ENCODE measurements around the gene CCDC28A. TPM values are rescaled to one million over a fixed set of nuclear protein-coding genes. Genes with fewer than 3 reads are reported as not detected.
A peak's percentile ranks its signal among the peaks of the same experiment; 100 is the strongest.

Gene CCDC28A
- total RNA-seq, 2 experiments from 2014 or later, result 17.9 to 18.8 TPM

DNA sequence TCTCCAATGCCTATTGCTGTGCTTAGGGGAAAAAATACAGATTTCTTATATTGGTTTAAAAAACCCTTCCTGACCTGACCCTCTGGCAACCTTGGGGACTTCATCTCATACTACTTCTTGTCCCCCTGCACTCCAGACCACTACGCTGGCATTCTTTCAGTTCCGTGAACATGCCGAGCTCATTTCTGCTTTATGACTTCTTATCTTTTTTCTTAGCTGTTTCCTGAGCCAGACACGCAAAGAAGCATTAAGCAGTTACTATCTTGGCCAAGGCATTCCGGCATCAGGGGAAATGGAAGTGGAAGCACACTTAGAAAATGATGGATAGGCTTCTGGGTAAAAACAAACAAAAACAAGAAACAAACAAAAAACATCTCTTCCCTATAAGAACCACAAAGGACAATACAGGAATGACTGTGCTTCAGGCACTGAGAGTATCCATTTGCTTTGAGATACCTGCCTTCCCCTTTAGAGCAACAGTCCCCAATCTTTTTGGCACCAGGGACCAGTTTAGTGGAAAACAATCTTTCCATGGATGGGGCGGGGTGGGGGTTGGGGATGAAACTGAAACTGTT, 4.4 kb upstream of the CCDC28A start:
- no peaks in the 10 kb centered on the region for H3K36me3 Mint-ChIP-seq
- ChIA-PET CTCF (interaction anchor here (1.1 to 11.0 kb wide), 4 partner anchors 77 to 221 kb away, joined by 3 to 227 read pairs (median 4); no protein-coding TSS in a partner anchor), POLR2A (no interaction called here)
- H3K4me3 Mint-ChIP-seq, result no peak overlapping the region
- peaks cover 21% of the 10 kb centered on the region for H3K4me1 Mint-ChIP-seq (ENCODE audit: low read depth)
- H3K27ac Mint-ChIP-seq, result no peak overlapping the region
- no peak for DNase-seq
- intact Hi-C loops (cut with micrococcal nuclease), result no loop called here
- no peaks in the 10 kb centered on the region for H3K27me3 Mint-ChIP-seq
- H3K9me3 Mint-ChIP-seq, result no peaks in the 10 kb centered on the region

DNA sequence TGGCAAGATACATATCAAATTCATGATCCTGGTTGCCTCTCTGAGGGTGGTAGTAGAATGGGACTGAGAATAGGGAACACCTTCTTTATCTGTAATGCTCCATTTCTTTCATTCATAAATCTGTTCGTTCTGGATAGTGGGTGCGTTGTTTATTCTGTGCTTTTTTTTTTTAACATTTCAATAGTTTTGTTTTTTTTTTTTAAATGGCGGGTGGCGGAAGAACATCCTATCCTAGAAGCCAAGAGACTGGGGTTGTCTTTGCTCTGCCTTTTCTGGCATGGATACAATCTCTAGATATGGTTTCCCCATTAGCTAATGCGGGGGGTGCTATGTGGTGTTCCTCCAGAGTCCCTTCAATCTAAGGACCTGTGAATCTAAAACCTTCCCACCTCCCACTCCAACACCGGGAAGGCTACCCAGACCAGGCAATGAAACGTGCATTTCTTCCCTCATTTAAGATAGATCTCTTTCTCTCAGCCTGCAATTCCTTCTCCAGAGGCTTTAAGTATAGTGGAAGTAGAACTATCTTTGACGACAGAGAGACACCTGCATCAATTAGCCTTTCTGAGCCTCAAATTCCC, 883 bp upstream of the CCDC28A start:
- H3K9me3 Mint-ChIP-seq, result no peaks in the 10 kb centered on the region
- intact Hi-C loops (cut with micrococcal nuclease), result loop anchor here (1.0 to 2.0 kb wide), 7 partner anchors 14 to 388 kb away; partner anchors contain the start of genes ABRACL and HEBP2
- no peak for DNase-seq
- peak overlapping the region; percentile 99 for H3K27ac Mint-ChIP-seq
- no peaks in the 10 kb centered on the region for H3K36me3 Mint-ChIP-seq
- peaks cover 24% of the 10 kb centered on the region for H3K4me1 Mint-ChIP-seq (ENCODE audit: low read depth)
- ChIA-PET POLR2A (interaction anchor here (0.8 kb wide), 1 partner anchor 602 kb away, joined by 3 read pairs; the partner anchor contains the start of gene CITED2), CTCF (interaction anchor here (0.6 to 11.0 kb wide), 6 partner anchors 185 to 621 kb away, joined by 3 to 227 read pairs (median 4); no protein-coding TSS in a partner anchor)
- H3K4me3 Mint-ChIP-seq, result peak overlapping the region; percentile 97
- H3K27me3 Mint-ChIP-seq, result no peaks in the 10 kb centered on the region

DNA sequence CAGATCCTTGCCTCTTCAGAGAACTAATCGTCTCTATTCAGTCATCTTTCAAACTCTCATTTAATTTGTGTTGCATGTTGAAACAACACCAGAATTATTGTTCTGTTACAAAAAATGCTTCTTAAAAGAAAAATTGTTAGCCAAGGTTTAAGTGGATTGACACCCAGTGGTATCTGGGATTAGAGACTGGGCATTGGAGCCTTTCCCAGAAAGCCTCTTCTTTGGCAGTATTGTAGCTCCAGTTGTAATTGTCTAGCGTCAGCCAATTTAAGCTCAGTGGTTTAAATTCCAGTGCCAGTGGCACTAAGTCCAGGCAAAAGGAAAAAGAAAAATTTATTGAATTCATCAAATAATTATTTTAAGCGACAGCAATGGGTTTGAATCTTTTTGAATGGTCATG, 801 bp downstream of the CCDC28A start:
- CTCF ChIA-PET, result no interaction called here
- POLR2A ChIA-PET, result no interaction called here
- H3K4me3 Mint-ChIP-seq, result peak overlapping the region; percentile 97
- peak overlapping the region; percentile 99 for H3K27ac Mint-ChIP-seq
- DNase-seq, result no peak
- no peaks in the 10 kb centered on the region for H3K9me3 Mint-ChIP-seq
- intact Hi-C loops (cut with micrococcal nuclease), result no loop called here
- H3K27me3 Mint-ChIP-seq, result no peaks in the 10 kb centered on the region
- H3K36me3 Mint-ChIP-seq, result peaks cover 4% of the 10 kb centered on the region
- H3K4me1 Mint-ChIP-seq (ENCODE audit: low read depth), result peaks cover 17% of the 10 kb centered on the region

DNA sequence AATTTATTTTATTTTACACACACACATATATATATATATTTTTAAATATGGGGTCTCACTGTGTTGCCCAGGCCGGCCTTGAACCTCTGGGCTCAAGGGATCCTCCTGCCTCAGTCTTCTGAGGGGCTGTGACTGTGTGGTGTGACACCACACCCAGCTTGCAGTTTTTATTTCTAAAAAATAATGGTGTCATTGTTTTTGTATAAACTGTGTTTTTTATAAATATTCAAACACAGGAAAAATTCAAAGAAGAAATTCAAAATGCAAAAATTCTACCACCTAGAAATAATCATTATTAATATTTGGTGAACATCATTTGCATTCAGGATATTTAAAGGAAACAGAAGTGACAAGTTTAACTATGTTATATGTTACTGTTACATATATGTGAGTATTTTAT, 3.1 kb downstream of the CCDC28A start:
- DNase-seq, result no peak
- ChIA-PET CTCF (interaction anchor here (1.1 kb wide), 1 partner anchor 188 kb away, joined by 3 read pairs; no protein-coding TSS in a partner anchor), POLR2A (no interaction called here)
- H3K9me3 Mint-ChIP-seq, result no peaks in the 10 kb centered on the region
- intact Hi-C loops (cut with micrococcal nuclease), result no loop called here
- H3K27ac Mint-ChIP-seq, result no peak overlapping the region
- H3K27me3 Mint-ChIP-seq, result no peaks in the 10 kb centered on the region
- H3K4me1 Mint-ChIP-seq (ENCODE audit: low read depth), result peaks cover 16% of the 10 kb centered on the region
- H3K36me3 Mint-ChIP-seq, result peaks cover 9% of the 10 kb centered on the region
- no peak overlapping the region for H3K4me3 Mint-ChIP-seq

DNA sequence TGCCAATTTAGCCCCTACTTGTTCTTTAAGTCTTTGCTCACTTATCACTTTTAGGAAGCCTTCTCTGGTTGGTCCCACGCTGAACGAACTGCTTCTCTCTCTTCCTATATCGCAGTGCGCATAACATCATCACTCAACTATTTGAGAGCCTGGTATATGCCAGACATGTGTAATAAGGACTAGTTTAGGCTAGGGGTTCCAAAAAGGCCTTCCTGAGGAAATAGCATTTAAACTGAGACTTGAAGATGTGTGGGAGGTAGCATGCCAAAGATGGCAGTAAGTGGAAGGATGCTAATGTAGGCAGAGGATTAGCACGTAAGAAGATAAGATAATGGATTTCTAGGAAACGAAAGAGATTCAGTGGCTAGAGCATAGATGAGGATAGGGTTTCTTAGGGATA, 4.8 kb downstream of the CCDC28A start:
- H3K36me3 Mint-ChIP-seq, result peaks cover 15% of the 10 kb centered on the region
- no peaks in the 10 kb centered on the region for H3K9me3 Mint-ChIP-seq
- no peak for DNase-seq
- POLR2A ChIA-PET, result no interaction called here
- no peaks in the 10 kb centered on the region for H3K27me3 Mint-ChIP-seq
- intact Hi-C loops (cut with micrococcal nuclease), result no loop called here
- CTCF ChIA-PET, result interaction anchor here (0.6 kb wide), 1 partner anchor 207 kb away, joined by 4 read pairs; no protein-coding TSS in a partner anchor
- no peak overlapping the region for H3K4me3 Mint-ChIP-seq
- H3K4me1 Mint-ChIP-seq (ENCODE audit: low read depth), result peaks cover 9% of the 10 kb centered on the region
- no peak overlapping the region for H3K27ac Mint-ChIP-seq

DNA sequence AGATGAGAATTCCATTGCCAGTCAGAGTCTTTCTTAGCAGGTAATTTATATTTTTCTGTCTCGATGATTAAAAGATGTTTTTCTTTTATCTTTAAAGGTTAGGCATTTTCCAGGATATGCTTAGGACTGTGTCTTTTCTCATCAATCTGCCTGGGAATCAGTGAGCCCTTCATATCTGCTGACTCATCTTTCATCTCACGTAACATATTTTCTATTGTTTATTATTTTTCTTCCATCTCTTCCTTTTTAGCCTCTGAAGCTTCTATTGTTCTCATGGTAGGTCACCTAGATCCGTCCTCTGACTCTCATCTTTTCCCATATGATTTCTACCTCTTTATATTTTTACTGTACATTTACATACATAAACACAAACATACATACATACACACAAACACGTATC, 8.7 kb downstream of the CCDC28A start:
- H3K36me3 Mint-ChIP-seq, result peaks cover 20% of the 10 kb centered on the region
- CTCF ChIA-PET, result no interaction called here

DNA sequence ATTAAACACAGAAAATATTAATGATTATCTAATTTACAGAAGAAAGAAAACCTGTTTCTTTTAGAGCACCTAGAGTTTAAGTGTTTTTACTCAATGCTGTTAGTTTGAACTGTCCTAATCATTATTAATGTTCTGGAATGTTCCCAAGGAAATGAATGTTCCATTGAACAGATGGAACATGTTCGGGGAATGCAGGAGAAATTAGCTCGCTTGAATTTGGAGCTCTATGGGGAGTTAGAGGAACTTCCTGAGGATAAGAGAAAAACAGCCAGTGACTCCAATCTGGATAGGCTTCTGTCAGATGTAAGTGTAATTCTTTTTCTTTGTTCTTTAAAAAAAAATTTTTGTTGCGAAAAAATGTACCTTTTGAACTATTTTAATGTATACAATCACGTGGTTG, 11.5 kb downstream of the CCDC28A start:
- no peaks in the 10 kb centered on the region for H3K9me3 Mint-ChIP-seq
- peaks cover 6% of the 10 kb centered on the region for H3K4me1 Mint-ChIP-seq (ENCODE audit: low read depth)
- H3K27me3 Mint-ChIP-seq, result no peaks in the 10 kb centered on the region
- ChIA-PET POLR2A (no interaction called here), CTCF (no interaction called here)
- intact Hi-C loops (cut with micrococcal nuclease), result no loop called here
- H3K36me3 Mint-ChIP-seq, result peaks cover 25% of the 10 kb centered on the region
- no peak overlapping the region for H3K4me3 Mint-ChIP-seq
- DNase-seq, result no peak
- H3K27ac Mint-ChIP-seq, result no peak overlapping the region

More for the DNA sequence above, 8.7 kb downstream of the CCDC28A start:
- Mint-ChIP-seq H3K27ac (peak overlapping the region; percentile 36), H3K9me3 (no peaks in the 10 kb centered on the region), H3K4me3 (no peak overlapping the region), H3K4me1 (ENCODE audit: low read depth) (peaks cover 7% of the 10 kb centered on the region), H3K27me3 (no peaks in the 10 kb centered on the region)
- POLR2A ChIA-PET, result interaction anchor here (0.6 kb wide), 1 partner anchor 10 kb away, joined by 4 read pairs; no protein-coding TSS in a partner anchor
- intact Hi-C loops (cut with micrococcal nuclease), result no loop called here
- DNase-seq, result no peak

DNA sequence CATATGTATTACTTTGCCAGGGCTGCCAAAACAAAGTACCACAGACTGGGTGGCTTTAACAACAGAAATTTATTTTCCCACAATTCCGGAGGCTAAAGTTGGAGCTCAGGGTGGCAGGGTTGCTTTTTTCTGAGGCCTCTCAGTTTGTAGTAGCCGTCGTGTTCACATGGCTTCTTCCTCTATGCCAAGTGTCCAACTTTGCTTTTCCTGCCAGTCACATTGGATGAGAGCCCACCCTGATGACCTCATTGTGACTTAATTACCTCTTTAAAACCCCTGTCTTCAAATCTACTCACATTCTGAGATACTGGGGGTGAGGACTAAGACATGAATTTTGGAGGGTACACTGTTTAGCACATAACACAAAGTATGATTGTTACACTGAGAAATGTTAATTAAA, 12.4 kb downstream of the CCDC28A start:
- no peak overlapping the region for H3K27ac Mint-ChIP-seq
- H3K4me3 Mint-ChIP-seq, result no peak overlapping the region
- H3K9me3 Mint-ChIP-seq, result no peaks in the 10 kb centered on the region
- no peak for DNase-seq
- H3K4me1 Mint-ChIP-seq (ENCODE audit: low read depth), result peaks cover 6% of the 10 kb centered on the region
- ChIA-PET POLR2A (no interaction called here), CTCF (no interaction called here)
- H3K27me3 Mint-ChIP-seq, result no peaks in the 10 kb centered on the region
- intact Hi-C loops (cut with micrococcal nuclease), result loop anchor here (1.0 kb wide), 1 partner anchor 13 kb away; the partner anchor contains the start of gene CCDC28A
- peaks cover 27% of the 10 kb centered on the region for H3K36me3 Mint-ChIP-seq

DNA sequence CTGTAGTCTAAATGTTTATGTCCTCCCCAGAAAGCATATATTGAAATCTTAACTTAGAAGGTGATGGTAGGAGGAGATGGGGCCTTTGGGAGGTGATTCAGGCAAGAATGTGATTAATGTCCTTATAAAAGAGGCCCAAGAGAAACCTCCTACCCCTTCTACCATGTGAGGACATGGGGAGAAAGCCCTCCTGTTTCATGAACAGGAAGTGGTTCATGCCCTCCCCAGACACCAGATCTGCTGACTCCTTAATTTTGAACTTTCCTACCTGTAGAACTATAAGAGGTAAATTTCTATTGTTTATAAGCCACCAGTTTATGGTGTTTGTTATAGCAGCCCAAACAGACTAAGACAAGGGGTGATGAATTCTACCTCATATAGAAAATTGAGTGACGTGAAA, 13.6 kb downstream of the CCDC28A start:
- no peak for DNase-seq
- ChIA-PET CTCF (interaction anchor here (0.6 kb wide), 1 partner anchor 74 kb away, joined by 3 read pairs; no protein-coding TSS in a partner anchor), POLR2A (no interaction called here)
- Mint-ChIP-seq H3K4me3 (no peak overlapping the region), H3K36me3 (peaks cover 28% of the 10 kb centered on the region), H3K9me3 (no peaks in the 10 kb centered on the region), H3K27me3 (no peaks in the 10 kb centered on the region), H3K27ac (no peak overlapping the region), H3K4me1 (ENCODE audit: low read depth) (peaks cover 5% of the 10 kb centered on the region)
- intact Hi-C loops (cut with micrococcal nuclease), result no loop called here

DNA sequence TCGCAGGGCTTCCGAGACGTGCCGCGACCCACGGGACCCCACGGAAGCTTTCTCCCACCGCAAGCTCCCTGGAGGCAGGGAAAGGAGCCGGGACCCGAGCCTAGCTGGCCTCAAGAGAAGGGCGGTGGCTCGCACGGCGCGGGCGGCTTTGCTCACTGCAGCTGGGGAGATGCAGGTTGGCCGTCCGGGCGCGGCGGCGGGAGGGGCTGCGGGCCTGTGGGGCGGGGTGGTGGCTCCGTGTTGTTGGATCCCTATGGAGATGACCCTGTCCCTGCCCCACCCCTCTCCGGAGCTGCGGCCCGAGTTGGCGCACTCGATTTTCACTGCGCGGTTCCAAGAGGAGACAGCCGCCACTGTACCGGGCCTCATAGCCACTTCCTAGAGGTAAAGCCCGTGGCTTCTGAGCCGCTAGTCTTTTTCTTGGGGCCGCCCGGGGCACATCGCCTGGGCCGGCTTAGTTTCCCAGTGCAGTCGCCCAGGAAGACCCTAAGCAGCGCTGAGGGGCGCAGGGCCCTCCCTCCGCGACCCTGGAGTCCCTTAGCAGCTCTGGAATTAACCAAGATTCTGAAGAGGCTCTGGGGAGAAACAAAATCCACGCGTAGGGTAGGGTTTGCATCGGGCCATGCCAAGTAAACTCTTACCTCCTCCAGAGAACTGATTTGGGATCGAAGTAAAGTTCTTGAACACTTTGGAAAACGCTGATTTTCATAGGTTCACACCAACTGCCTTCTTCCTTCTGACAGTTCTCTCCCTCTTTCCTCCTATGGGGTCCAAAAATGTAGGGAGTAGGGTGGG, 22.4 kb downstream of the CCDC28A start, which contains the start of gene ECT2L:
ECT2L (plus strand) TSS at position 279 of the 795 bp plus-strand sequence. CDS start 17,188 bp downstream, outside the sequence.
- intact Hi-C loops (cut with micrococcal nuclease), result no loop called here
- ChIA-PET CTCF (no interaction called here), POLR2A (interaction anchor here (0.6 kb wide), 1 partner anchor 210 kb away, joined by 3 read pairs; no protein-coding TSS in a partner anchor)
- Mint-ChIP-seq H3K9me3 (no peaks in the 10 kb centered on the region), H3K27ac (no peak within 1 kb of the TSS), H3K27me3 (peaks cover 8% of the 10 kb centered on the region), H3K4me1 (ENCODE audit: low read depth) (no peaks in the 10 kb centered on the region), H3K4me3 (no peak within 1 kb of the TSS), H3K36me3 (peaks cover 9% of the 10 kb centered on the region)
- no peak for DNase-seq

DNA sequence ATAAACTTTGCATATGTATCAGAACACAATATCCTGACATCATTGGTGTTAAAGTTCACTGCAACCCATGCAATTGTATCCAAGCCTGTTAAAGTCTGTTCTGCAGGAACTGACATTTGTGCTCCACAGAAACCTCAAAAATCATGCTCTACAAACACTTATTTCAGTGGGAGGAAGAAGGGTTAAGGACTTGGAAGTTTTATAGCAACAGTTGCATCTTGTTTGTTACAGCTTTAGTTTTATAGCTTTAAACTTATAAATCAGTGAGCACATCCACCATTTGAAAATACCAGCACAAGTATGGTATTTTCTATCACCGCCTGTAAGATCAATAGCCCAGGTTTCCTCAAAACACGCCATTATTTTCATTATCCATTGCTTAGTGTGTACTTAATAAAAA, 23.2 kb downstream of the CCDC28A start:
- Mint-ChIP-seq H3K27ac (no peak overlapping the region), H3K36me3 (peaks cover 3% of the 10 kb centered on the region), H3K27me3 (peaks cover 8% of the 10 kb centered on the region), H3K9me3 (no peaks in the 10 kb centered on the region), H3K4me1 (ENCODE audit: low read depth) (no peaks in the 10 kb centered on the region), H3K4me3 (no peak overlapping the region)
- no peak for DNase-seq
- POLR2A ChIA-PET, result interaction anchor here (0.6 kb wide), 1 partner anchor 211 kb away, joined by 3 read pairs; no protein-coding TSS in a partner anchor
- CTCF ChIA-PET, result no interaction called here
- intact Hi-C loops (cut with micrococcal nuclease), result no loop called here

DNA sequence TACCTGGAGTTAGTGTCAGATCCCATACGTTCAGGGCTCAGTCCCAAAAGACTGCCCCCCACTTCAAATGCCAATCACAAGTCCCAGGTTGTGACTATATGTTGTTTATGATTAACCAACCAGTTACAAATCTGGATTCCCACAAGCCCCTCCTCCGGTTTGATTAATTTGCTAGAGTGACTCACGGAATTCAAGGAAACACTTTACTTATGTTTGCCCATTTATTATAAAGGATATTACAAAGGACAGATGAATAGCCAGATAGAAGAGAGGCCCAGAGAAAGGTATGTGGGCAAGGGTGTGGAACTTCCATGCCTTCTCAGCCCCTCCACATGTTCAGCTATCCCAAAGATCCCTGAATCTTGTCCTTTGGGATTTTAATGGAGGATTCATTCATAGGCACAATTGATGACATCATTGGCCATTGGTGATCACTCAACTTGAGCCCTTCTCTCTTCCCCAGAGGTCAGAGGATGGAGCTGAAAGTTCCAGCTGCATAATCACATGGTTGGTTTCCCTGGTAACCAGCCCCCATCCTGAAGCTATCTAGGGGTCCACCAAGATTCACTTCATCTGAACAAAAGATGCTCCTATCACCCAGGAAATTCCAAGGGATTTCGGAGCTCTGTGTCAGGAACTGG, 24.4 kb downstream of the CCDC28A start:
- Mint-ChIP-seq H3K4me3 (no peak overlapping the region), H3K4me1 (ENCODE audit: low read depth) (no peaks in the 10 kb centered on the region), H3K36me3 (peaks cover 1% of the 10 kb centered on the region), H3K27ac (no peak overlapping the region), H3K27me3 (peaks cover 8% of the 10 kb centered on the region), H3K9me3 (no peaks in the 10 kb centered on the region)
- POLR2A ChIA-PET, result no interaction called here
- CTCF ChIA-PET, result interaction anchor here (0.9 to 1.7 kb wide), 2 partner anchors 9 to 18 kb away, joined by 3 to 4 read pairs; no protein-coding TSS in a partner anchor
- intact Hi-C loops (cut with micrococcal nuclease), result no loop called here
- DNase-seq, result no peak
